HCT116 (cell line): ENCODE results near the gene TNFAIP3. TPM values are rescaled to one million over a fixed set of nuclear protein-coding genes. Genes with fewer than 3 reads are reported as not detected.

ENCODE experiments used
- ATAC-seq: fragments of 200-7000 bp; cut with Tn5 transposase; 2 replicates; pipeline ENCODE4 v1.9.1; 2020; ENCODE audit warnings: mild to moderate bottlenecking, moderate library complexity
- BruUV-seq: library from RNA; stranded (reverse); fragments of 400-500 nt; replicated peaks from 2 replicates; lab custom pipeline; 2021; lab: Mats Ljungman, UMichigan
- CTCF ChIA-PET: fragments of 300-600 bp; sonication (Branson Sonifier 250); formaldehyde crosslinking; loops from one replicate; lab custom pipeline; 2021; ENCODE audit warnings: antibody characterized with exemption; lab: Charles Lee
- POLR2A ChIA-PET: fragments of 300-600, 350-600 bp; sonication (Branson Sonifier 250); formaldehyde crosslinking; loops from one replicate; lab custom pipeline; 2021; ENCODE audit warnings: antibody characterized with exemption; lab: Charles Lee
- RAD21 ChIA-PET, 2 experiments: fragments of 300-600 bp; sonication (Branson Sonifier 250); formaldehyde crosslinking; loops; one replicate each; lab custom pipeline; 2023; ENCODE audit warnings: low total read pairs in 2 of 2; ENCODE audit not compliant: uncharacterized antibody in 2 of 2, unreplicated experiment in 2 of 2, low non-redundant PET in 1 of 2; lab: Charles Lee
- DNase-seq: peaks from one replicate; pipeline ENCODE4 v3.0.0-alpha.2; 2010; ENCODE audit warnings: low read depth, low spot score
- H2AFZ ChIP-seq: fragments of 200-600 bp; shearing (Covaris generic), sonication (generic); 2 replicates; pipeline ENCODE4 v1.6.1; 2017; ENCODE audit warnings: low read depth, mixed run types, mixed read lengths, antibody characterized with exemption, low read length; ENCODE audit not compliant: poor library complexity, severe bottlenecking
- H3K27ac ChIP-seq: 2 replicates; pipeline ENCODE4 v1.5.1; 2012; ENCODE audit warnings: low read depth, low read length
- H3K27me3 ChIP-seq: fragments of 200-600 bp; sonication (generic); 2 replicates; pipeline ENCODE4 v1.6.1; 2016; ENCODE audit warnings: mixed run types, low read length, mixed read lengths; ENCODE audit not compliant: insufficient read depth
- H3K36me3 ChIP-seq, 2 experiments: fragments of 200-500 bp in 1 of 2; fragments of 200-600 bp in 1 of 2; sonication (Bioruptor generic) in 1 of 2; sonication (generic) in 1 of 2; 2 replicates each; pipeline versions ENCODE4 v1.5.1 to v1.6.1; 2014 to 2016; ENCODE audit warnings: low read length in 2 of 2, inconsistent platforms in 1 of 2, mixed read lengths in 1 of 2, mixed run types in 1 of 2; ENCODE audit not compliant: insufficient read depth in 2 of 2, control insufficient read depth in 1 of 2
- H3K4me1 ChIP-seq, 2 experiments: fragments of 200-600 bp in 1 of 2; sonication (generic) in 1 of 2; 2 replicates each; pipeline versions ENCODE4 v1.5.1 to v1.6.1; 2012 to 2017; ENCODE audit warnings: low read length in 2 of 2, inconsistent platforms in 1 of 2, mild to moderate bottlenecking in 1 of 2, mixed read lengths in 1 of 2, mixed run types in 1 of 2, moderate library complexity in 1 of 2; ENCODE audit not compliant: insufficient read depth in 2 of 2, control insufficient read depth in 1 of 2
- H3K4me2 ChIP-seq: fragments of 200-600 bp; sonication (generic); 2 replicates; pipeline ENCODE4 v1.6.1; 2017; ENCODE audit warnings: mixed run types, low read length, mixed read lengths
- H3K4me3 ChIP-seq, 2 experiments: fragments of 200-600 bp in 1 of 2; sonication (generic) in 1 of 2; replicated peaks in 1 of 2; 2 replicates each; pipeline ENCODE4 v1.5.1; 2011 to 2016; ENCODE audit warnings: low read length in 2 of 2, control low read depth in 1 of 2, low read depth in 1 of 2, mild to moderate bottlenecking in 1 of 2, mixed read lengths in 1 of 2, mixed run types in 1 of 2
- H3K79me2 ChIP-seq: fragments of 200-600 bp; sonication (generic); 2 replicates; pipeline ENCODE4 v1.6.1; 2017; ENCODE audit warnings: mild to moderate bottlenecking, mixed run types, low read length, moderate library complexity, mixed read lengths; ENCODE audit not compliant: insufficient read depth
- H3K9ac ChIP-seq: fragments of 200-600 bp; sonication (generic); 2 replicates; pipeline ENCODE4 v1.6.1; 2016; ENCODE audit warnings: low read length, mixed read lengths
- H3K9me2 ChIP-seq: fragments of 200-600 bp; sonication (generic), shearing (Covaris generic); 2 replicates; pipeline ENCODE4 v1.6.1; 2017; ENCODE audit warnings: mixed run types, mild to moderate bottlenecking, moderate library complexity; ENCODE audit not compliant: insufficient read depth
- H3K9me3 ChIP-seq, 2 experiments: fragments of 200-500 bp in 1 of 2; fragments of 200-600 bp in 1 of 2; sonication (Bioruptor generic) in 1 of 2; sonication (generic) in 1 of 2; 2 replicates each; pipeline ENCODE4 v1.6.1; 2014 to 2017; ENCODE audit warnings: low read length in 2 of 2, mixed read lengths in 2 of 2, inconsistent platforms in 1 of 2, low read depth in 1 of 2, mild to moderate bottlenecking in 1 of 2, mixed run types in 1 of 2, moderate library complexity in 1 of 2; ENCODE audit not compliant: control insufficient read depth in 1 of 2, insufficient read depth in 1 of 2
- H4K20me1 ChIP-seq: fragments of 200-600 bp; sonication (generic), shearing (Covaris generic); 2 replicates; pipeline ENCODE4 v1.6.1; 2017; ENCODE audit warnings: mixed run types, mild to moderate bottlenecking, moderate library complexity; ENCODE audit not compliant: insufficient read depth
- CBX3 ChIP-seq: IDR thresholded peaks from 2 replicates; pipeline ENCODE4 v1.6.1; 2012; ENCODE audit warnings: low read depth
- CEBPB ChIP-seq: IDR thresholded peaks from 2 replicates; pipeline ENCODE4 v1.6.1; 2012; ENCODE audit warnings: low read depth
- EGR1 ChIP-seq: IDR thresholded peaks from 2 replicates; pipeline ENCODE4 v1.6.1; 2012; ENCODE audit warnings: low read depth
- ELF1 ChIP-seq: IDR thresholded peaks from 2 replicates; pipeline ENCODE4 v1.6.1; 2012; ENCODE audit warnings: low read depth, borderline replicate concordance
- EZH2phosphoT487 ChIP-seq: fragments of 200-600 bp; IDR thresholded peaks from 2 replicates; pipeline ENCODE4 v1.6.1; 2018; ENCODE audit warnings: antibody characterized with exemption, borderline replicate concordance
- FOSL1 ChIP-seq: IDR thresholded peaks from 2 replicates; pipeline ENCODE4 v1.6.1; 2012; ENCODE audit warnings: low read depth
- MAX ChIP-seq: IDR thresholded peaks from 2 replicates; pipeline ENCODE4 v1.6.1; 2012
- POLR2A ChIP-seq: IDR thresholded peaks from 2 replicates; pipeline ENCODE4 v1.7.0; 2011; ENCODE audit warnings: borderline replicate concordance; ENCODE audit not compliant: insufficient read depth, insufficient read length; ENCODE audit errors: extremely low read depth
- POLR2AphosphoS5 ChIP-seq: IDR thresholded peaks from 2 replicates; pipeline ENCODE4 v1.6.1; 2011; ENCODE audit warnings: mild to moderate bottlenecking, low read depth, low read length, moderate library complexity
- SIN3A ChIP-seq: IDR thresholded peaks from 2 replicates; pipeline ENCODE4 v1.6.1; 2012; ENCODE audit warnings: low read depth
- SP1 ChIP-seq: IDR thresholded peaks from 2 replicates; pipeline ENCODE4 v1.6.1; 2012; ENCODE audit warnings: low read depth
- YY1 ChIP-seq: IDR thresholded peaks from 2 replicates; pipeline ENCODE4 v1.6.1; 2011; ENCODE audit warnings: low read length, low read depth, moderate library complexity, mild to moderate bottlenecking; ENCODE audit not compliant: insufficient replicate concordance; ENCODE audit errors: extremely low read depth
- ZNF274 ChIP-seq: fragments of 200-500 bp; sonication (Bioruptor generic); IDR thresholded peaks from 2 replicates; pipeline ENCODE4 v1.6.1; 2014; ENCODE audit warnings: mild to moderate bottlenecking, low read depth, low read length, inconsistent platforms
- intact Hi-C: fragments of 100-400 bp; cut with micrococcal nuclease; formaldehyde crosslinking; loops from 2 replicates; pipeline ENCODE4 v1.10.0; 2022
- total RNA-seq: library from RNA; stranded (reverse); gene quantifications from one replicate; pipeline ENCODE4 v1.2.1, GENCODE V29; 2021; ENCODE audit not compliant: unreplicated experiment
- TF ChIP-seq, protein P1 (sequence below), 3 experiments: fragments of 200-600 bp in 1 of 3; sonication (generic) in 1 of 3; IDR thresholded peaks in 2 of 3; conservative IDR thresholded peaks in 1 of 3; 2 replicates each; pipeline ENCODE4 v1.5.1; 2012 to 2017; ENCODE audit warnings: low read depth in 2 of 3, low read length in 2 of 3, antibody characterized with exemption in 1 of 3, borderline replicate concordance in 1 of 3, control low read depth in 1 of 3, mild to moderate bottlenecking in 1 of 3, mixed read lengths in 1 of 3, mixed run types in 1 of 3, moderate library complexity in 1 of 3; ENCODE audit not compliant: insufficient read depth in 1 of 3
- TF ChIP-seq, protein P2 (sequence below): IDR thresholded peaks from 2 replicates; pipeline ENCODE4 v1.6.1; 2012
- TF ChIP-seq, protein P3 (sequence below): IDR thresholded peaks from 2 replicates; pipeline ENCODE4 v1.6.1; 2012; ENCODE audit warnings: low read depth

Gene TNFAIP3
- total RNA-seq, 1 experiment from 2014 or later = 4.4 TPM

- intact Hi-C loops = no loop called here
Observed at GRCh38 chr6:137909533-137909932, 42.5 kb downstream of the TNFAIP3 start.

More at GRCh38 chr6:137909533-137909932, 42.5 kb downstream of the TNFAIP3 start:
- ChIA-PET CTCF (no interaction called here), RAD21 (no interaction called here), POLR2A (no interaction called here)
- Histone ChIP-seq H3K4me2 (no peak overlapping the region), H4K20me1 (no peaks in the 10 kb centered on the region), H3K4me1 (no peaks in the 10 kb centered on the region), H3K36me3 (no peaks in the 10 kb centered on the region), H3K9ac (no peak overlapping the region), H3K27me3 (no peaks in the 10 kb centered on the region), H3K27ac (no peak overlapping the region), H3K79me2 (no peaks in the 10 kb centered on the region), H3K4me3 (no peak overlapping the region), H2AFZ (no peak overlapping the region), H3K9me2 (no peaks in the 10 kb centered on the region), H3K9me3 (no peaks in the 10 kb centered on the region)
- no peak for ATAC-seq
- DNase-seq = no peak
- no TSS peak for BruUV-seq
- TF ChIP-seq SIN3A (no peak), POLR2A (no peak), MAX (no peak), ELF1 (no peak), EZH2phosphoT487 (no peak), CEBPB (no peak), EGR1 (no peak), SP1 (no peak), YY1 (no peak), FOSL1 (no peak), ZNF274 (no peak), POLR2AphosphoS5 (no peak), CBX3 (no peak)
- TF ChIP-seq, protein P1, sequence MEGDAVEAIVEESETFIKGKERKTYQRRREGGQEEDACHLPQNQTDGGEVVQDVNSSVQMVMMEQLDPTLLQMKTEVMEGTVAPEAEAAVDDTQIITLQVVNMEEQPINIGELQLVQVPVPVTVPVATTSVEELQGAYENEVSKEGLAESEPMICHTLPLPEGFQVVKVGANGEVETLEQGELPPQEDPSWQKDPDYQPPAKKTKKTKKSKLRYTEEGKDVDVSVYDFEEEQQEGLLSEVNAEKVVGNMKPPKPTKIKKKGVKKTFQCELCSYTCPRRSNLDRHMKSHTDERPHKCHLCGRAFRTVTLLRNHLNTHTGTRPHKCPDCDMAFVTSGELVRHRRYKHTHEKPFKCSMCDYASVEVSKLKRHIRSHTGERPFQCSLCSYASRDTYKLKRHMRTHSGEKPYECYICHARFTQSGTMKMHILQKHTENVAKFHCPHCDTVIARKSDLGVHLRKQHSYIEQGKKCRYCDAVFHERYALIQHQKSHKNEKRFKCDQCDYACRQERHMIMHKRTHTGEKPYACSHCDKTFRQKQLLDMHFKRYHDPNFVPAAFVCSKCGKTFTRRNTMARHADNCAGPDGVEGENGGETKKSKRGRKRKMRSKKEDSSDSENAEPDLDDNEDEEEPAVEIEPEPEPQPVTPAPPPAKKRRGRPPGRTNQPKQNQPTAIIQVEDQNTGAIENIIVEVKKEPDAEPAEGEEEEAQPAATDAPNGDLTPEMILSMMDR (IDR thresholded peaks at IDR 0.05 in 2 of 3, conservative IDR thresholded peaks at IDR 0.05 in 1 of 3; ENCODE audit: borderline replicate concordance in 1 of 3, insufficient read depth in 1 of 3, low read depth in 2 of 3, low read length in 2 of 3) = no peak
- TF ChIP-seq, protein P2, sequence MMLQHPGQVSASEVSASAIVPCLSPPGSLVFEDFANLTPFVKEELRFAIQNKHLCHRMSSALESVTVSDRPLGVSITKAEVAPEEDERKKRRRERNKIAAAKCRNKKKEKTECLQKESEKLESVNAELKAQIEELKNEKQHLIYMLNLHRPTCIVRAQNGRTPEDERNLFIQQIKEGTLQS = no peak
- TF ChIP-seq, protein P3, sequence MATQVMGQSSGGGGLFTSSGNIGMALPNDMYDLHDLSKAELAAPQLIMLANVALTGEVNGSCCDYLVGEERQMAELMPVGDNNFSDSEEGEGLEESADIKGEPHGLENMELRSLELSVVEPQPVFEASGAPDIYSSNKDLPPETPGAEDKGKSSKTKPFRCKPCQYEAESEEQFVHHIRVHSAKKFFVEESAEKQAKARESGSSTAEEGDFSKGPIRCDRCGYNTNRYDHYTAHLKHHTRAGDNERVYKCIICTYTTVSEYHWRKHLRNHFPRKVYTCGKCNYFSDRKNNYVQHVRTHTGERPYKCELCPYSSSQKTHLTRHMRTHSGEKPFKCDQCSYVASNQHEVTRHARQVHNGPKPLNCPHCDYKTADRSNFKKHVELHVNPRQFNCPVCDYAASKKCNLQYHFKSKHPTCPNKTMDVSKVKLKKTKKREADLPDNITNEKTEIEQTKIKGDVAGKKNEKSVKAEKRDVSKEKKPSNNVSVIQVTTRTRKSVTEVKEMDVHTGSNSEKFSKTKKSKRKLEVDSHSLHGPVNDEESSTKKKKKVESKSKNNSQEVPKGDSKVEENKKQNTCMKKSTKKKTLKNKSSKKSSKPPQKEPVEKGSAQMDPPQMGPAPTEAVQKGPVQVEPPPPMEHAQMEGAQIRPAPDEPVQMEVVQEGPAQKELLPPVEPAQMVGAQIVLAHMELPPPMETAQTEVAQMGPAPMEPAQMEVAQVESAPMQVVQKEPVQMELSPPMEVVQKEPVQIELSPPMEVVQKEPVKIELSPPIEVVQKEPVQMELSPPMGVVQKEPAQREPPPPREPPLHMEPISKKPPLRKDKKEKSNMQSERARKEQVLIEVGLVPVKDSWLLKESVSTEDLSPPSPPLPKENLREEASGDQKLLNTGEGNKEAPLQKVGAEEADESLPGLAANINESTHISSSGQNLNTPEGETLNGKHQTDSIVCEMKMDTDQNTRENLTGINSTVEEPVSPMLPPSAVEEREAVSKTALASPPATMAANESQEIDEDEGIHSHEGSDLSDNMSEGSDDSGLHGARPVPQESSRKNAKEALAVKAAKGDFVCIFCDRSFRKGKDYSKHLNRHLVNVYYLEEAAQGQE = no peak
